ENCODE results near the gene MS4A6E.
A peak's percentile ranks its signal among the peaks of the same experiment; 100 is the strongest.
"Not testable (repeated sequence)": the region's sequence is repeated elsewhere in the genome, so short reads cannot be mapped to it uniquely, and the experiment has no call there.

Gene MS4A6E

GRCh38 chr11:60348116-60348515 is 21.1 kb downstream of the MS4A6E start:
- DNase-seq (ENCODE audit: low spot score) = no peak
- TF ChIP-seq, protein P1, sequence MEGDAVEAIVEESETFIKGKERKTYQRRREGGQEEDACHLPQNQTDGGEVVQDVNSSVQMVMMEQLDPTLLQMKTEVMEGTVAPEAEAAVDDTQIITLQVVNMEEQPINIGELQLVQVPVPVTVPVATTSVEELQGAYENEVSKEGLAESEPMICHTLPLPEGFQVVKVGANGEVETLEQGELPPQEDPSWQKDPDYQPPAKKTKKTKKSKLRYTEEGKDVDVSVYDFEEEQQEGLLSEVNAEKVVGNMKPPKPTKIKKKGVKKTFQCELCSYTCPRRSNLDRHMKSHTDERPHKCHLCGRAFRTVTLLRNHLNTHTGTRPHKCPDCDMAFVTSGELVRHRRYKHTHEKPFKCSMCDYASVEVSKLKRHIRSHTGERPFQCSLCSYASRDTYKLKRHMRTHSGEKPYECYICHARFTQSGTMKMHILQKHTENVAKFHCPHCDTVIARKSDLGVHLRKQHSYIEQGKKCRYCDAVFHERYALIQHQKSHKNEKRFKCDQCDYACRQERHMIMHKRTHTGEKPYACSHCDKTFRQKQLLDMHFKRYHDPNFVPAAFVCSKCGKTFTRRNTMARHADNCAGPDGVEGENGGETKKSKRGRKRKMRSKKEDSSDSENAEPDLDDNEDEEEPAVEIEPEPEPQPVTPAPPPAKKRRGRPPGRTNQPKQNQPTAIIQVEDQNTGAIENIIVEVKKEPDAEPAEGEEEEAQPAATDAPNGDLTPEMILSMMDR (IDR thresholded peaks at IDR 0.05; ENCODE audit: extremely low read depth, missing control alignments) = no peak

GRCh38 chr11:60349990-60350389 is 22.9 kb downstream of the MS4A6E start:
- no peak for DNase-seq (ENCODE audit: low spot score)
- TF ChIP-seq, protein P1 (IDR thresholded peaks at IDR 0.05; ENCODE audit: extremely low read depth, missing control alignments) = no peak

GRCh38 chr11:60357771-60358170 is 30.7 kb downstream of the MS4A6E start:
- TF ChIP-seq, protein P1 (IDR thresholded peaks at IDR 0.05; ENCODE audit: extremely low read depth, missing control alignments) = no peak
- no peak for DNase-seq (ENCODE audit: low spot score)

DNA sequence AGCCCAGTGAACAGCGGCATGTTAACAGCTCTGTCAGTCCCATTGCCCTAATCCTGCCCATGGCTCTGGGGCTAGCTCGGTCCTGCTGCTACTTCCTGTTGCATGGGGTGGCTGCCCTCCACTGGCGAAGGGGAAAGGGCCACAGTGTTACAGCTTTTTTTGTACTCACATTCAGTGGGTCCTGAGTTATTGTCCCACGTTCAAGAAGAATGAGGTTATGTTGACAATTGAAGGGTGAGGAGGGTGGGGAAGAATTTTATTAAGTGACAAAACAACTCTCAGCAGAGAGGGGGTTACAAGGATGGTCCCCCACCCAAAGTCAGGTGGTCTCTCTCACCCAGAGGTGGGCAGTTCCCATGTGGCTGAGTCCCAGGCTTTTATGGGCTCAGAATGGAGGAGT is 33.6 kb downstream of the MS4A6E start:
- DNase-seq (ENCODE audit: low spot score) = no peak
- TF ChIP-seq, protein P1 (IDR thresholded peaks at IDR 0.05; ENCODE audit: extremely low read depth, missing control alignments) = no peak

DNA sequence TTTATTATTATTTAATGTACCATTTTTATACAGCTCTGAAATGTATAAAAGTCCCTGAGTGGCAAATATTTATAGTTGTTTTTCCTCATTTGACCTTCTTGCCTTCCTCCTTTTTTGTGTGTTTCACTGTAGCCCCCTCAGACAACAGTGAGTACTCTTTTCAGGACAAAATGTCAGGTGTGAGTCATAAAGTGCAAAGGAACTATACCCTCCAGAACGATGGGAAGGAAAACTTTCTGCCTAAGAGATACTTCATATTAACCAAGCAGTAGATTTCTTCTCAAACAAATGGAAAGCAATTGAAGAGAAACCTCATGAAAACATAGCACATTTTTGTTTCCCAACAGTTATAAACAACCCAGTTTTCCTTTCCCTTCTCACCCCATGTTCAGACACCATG is 35.2 kb downstream of the MS4A6E start:
- no peak for DNase-seq (ENCODE audit: low spot score)
- TF ChIP-seq, protein P1 (IDR thresholded peaks at IDR 0.05; ENCODE audit: extremely low read depth, missing control alignments) = no peak

DNA sequence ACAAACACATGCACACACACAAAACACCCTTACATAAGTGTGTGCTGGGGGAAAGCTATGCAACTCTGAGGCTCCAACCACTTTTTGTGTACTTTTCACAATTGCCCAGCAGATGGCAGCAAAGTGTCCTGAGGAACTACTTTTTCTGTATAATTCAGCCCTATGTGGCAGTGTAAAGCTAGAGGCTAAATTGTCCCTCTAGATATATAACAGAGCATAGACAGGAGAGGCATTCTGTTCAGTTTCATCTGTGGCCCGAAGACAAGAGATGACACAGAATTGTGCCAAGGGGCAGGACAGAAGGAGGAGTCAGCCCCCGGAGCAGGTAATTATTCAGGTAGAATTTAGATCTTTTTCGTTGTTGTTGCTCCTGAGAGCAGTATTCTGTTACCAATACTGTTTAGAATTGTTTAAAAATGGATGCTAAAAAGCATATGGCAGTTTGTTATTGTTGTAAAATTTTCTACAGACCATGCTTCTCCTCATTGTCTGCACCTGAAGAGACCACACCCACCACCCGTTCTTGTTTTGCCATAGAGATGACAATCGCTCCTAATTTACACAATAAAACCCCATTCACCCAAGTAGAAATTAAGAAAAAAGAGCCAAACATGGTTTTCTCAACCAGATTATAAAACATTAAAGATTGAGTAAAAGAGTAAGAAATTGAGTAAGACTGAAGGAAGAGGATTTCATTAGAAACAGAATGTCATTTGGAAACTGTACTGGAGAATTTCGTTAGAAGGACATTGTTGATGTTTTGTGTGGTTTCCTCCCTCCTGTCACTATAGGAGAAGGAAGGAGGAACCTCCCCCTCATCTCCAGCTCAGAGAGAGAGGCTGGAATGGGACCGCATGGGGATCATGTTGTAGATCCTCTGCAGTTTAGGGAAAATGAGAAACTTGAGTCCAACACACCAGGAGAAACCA is 36.8 kb downstream of the MS4A6E start:
- DNase-seq (ENCODE audit: low spot score) = peak; percentile 65
- TF ChIP-seq, protein P1 (IDR thresholded peaks at IDR 0.05; ENCODE audit: extremely low read depth, missing control alignments) = peak; percentile 53

GRCh38 chr11:60366262-60366904 is 39.3 kb downstream of the MS4A6E start:
- not testable (repeated sequence) for DNase-seq (ENCODE audit: low spot score)

All from GM20000 (cell line).